Activated B cell treated with CpG ODN at 0.5 μM for 24 hours (primary cell): ENCODE data around the gene ECT2L. TPM values are rescaled to one million over a fixed set of nuclear protein-coding genes. Genes with fewer than 3 reads are reported as not detected.

Experiments used
- ATAC-seq: fragments of 200-7000 bp; cut with Tn5 transposase; one replicate; pipeline ENCODE4 v1.10.0; 2021; ENCODE audit warnings: low read depth, mild to moderate bottlenecking, moderate library complexity
- CTCF ChIA-PET: fragments of 350-600 bp; sonication (Branson Sonifier 250); formaldehyde crosslinking; loops from one replicate; lab custom pipeline; 2021; ENCODE audit warnings: antibody characterized with exemption; lab: Charles Lee
- POLR2A ChIA-PET: fragments of 350-600 bp; sonication (Branson Sonifier 250); formaldehyde crosslinking; loops from one replicate; lab custom pipeline; 2021; ENCODE audit warnings: antibody characterized with exemption; lab: Charles Lee
- DNase-seq: peaks from one replicate; pipeline ENCODE4 v3.0.0; 2022
- H3K27ac Mint-ChIP-seq: one replicate; pipeline ENCODE4 v1.8.0; 2020; ENCODE audit warnings: mixed read lengths
- H3K27me3 Mint-ChIP-seq: one replicate; pipeline ENCODE4 v1.8.0; 2021; ENCODE audit warnings: mixed read lengths
- H3K36me3 Mint-ChIP-seq: one replicate; pipeline ENCODE4 v1.8.0; 2021; ENCODE audit warnings: low read depth, mixed read lengths
- H3K4me1 Mint-ChIP-seq: one replicate; pipeline ENCODE4 v1.8.0; 2021; ENCODE audit warnings: mixed read lengths
- H3K4me3 Mint-ChIP-seq: one replicate; pipeline ENCODE4 v1.8.0; 2020; ENCODE audit warnings: mild to moderate bottlenecking, mixed read lengths
- H3K9me3 Mint-ChIP-seq: one replicate; pipeline ENCODE4 v1.8.0; 2020; ENCODE audit warnings: mixed read lengths
- intact Hi-C: fragments of 100-400 bp; cut with micrococcal nuclease; formaldehyde crosslinking; loops from one replicate; pipeline ENCODE4 v1.15.1; 2024
- total RNA-seq: library from RNA; stranded (reverse); gene quantifications from 2 replicates; pipeline ENCODE4 v1.2.3, GENCODE V29; 2022
- TF ChIP-seq, protein P1 (sequence below): fragments of 200-600 bp; IDR thresholded peaks from one replicate; pipeline ENCODE4 v1.8.0; 2022; ENCODE audit warnings: antibody characterized with exemption, mild to moderate bottlenecking

ECT2L gene
- total RNA-seq, 1 donor from 2014 or later, result not detected

DNA sequence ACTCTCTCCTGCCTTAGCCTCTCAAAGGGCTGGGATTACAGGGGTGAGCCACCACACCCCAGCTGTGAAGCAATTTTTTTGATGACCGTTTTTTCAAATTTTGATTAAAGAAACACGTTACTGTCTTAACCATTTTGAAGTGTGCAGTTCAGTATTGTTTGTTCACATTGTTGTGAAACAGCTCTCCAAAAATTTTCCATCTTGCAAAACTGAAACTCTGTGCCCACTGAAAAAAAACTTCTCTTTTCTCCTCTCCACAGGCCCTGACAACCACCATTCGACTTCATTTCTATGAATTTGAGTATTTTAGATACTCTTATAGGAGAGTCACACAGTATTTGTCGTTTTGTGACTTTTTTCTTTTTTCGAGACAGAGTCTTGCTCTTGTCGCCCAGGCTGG is 53.9 kb downstream of the ECT2L start:
- TF ChIP-seq, protein P1, sequence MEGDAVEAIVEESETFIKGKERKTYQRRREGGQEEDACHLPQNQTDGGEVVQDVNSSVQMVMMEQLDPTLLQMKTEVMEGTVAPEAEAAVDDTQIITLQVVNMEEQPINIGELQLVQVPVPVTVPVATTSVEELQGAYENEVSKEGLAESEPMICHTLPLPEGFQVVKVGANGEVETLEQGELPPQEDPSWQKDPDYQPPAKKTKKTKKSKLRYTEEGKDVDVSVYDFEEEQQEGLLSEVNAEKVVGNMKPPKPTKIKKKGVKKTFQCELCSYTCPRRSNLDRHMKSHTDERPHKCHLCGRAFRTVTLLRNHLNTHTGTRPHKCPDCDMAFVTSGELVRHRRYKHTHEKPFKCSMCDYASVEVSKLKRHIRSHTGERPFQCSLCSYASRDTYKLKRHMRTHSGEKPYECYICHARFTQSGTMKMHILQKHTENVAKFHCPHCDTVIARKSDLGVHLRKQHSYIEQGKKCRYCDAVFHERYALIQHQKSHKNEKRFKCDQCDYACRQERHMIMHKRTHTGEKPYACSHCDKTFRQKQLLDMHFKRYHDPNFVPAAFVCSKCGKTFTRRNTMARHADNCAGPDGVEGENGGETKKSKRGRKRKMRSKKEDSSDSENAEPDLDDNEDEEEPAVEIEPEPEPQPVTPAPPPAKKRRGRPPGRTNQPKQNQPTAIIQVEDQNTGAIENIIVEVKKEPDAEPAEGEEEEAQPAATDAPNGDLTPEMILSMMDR, result no peak
- ChIA-PET CTCF (no interaction called here), POLR2A (no interaction called here)
- peaks cover 2% of the 10 kb centered on the region for H3K9me3 Mint-ChIP-seq
- DNase-seq, result no peak
- H3K27ac Mint-ChIP-seq, result no peak overlapping the region
- no peak overlapping the region for H3K4me3 Mint-ChIP-seq
- no peaks in the 10 kb centered on the region for H3K36me3 Mint-ChIP-seq
- no peaks in the 10 kb centered on the region for H3K4me1 Mint-ChIP-seq
- no peaks in the 10 kb centered on the region for H3K27me3 Mint-ChIP-seq
- ATAC-seq, result no peak
- intact Hi-C loops, result no loop called here

DNA sequence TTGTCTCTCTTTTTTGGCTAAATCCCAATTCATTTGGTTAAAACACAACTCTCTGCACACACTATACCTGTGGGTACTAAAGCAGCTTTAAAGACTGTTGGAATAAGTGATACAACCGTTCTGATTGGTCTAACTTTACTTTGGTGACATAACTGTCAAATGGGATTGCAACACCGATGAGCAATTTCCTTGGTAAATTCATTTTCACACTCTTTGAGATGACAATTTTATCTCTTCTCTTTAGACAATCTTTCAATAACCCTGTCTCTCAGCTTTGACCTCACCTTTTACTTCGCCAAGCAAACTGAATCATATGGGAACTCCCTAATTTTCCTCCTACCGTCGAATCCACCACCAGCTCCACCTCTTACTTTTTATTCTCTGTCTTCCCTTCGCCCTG is 60.8 kb downstream of the ECT2L start:
- TF ChIP-seq, protein P1, result no peak
- Mint-ChIP-seq H3K9me3 (no peaks in the 10 kb centered on the region), H3K36me3 (no peaks in the 10 kb centered on the region), H3K27me3 (peaks cover 4% of the 10 kb centered on the region), H3K27ac (no peak overlapping the region), H3K4me1 (no peaks in the 10 kb centered on the region), H3K4me3 (no peak overlapping the region)
- intact Hi-C loops, result no loop called here
- DNase-seq, result no peak
- ATAC-seq, result no peak
- CTCF ChIA-PET, result no interaction called here
- POLR2A ChIA-PET, result no interaction called here

DNA sequence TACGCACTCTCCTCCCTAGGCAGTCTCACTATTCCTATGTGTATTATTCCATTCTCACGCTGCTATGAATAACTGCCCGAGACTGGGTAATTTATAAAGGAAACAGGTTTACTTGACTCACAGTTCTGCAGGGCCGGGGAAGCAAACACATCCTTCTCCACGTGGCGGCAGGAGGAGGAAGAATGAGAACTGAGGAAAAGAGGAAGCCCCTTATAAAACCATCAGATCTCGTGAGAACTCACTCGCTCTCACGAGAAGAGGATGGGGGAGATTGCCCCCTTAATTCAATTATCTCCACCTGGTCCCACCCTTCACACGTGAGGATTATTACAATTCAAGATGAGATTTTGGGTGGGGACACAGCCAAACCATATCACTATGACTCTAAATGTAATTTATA is 61.9 kb downstream of the ECT2L start:
- Mint-ChIP-seq H3K27ac (no peak overlapping the region), H3K27me3 (peaks cover 5% of the 10 kb centered on the region), H3K4me1 (no peaks in the 10 kb centered on the region), H3K4me3 (no peak overlapping the region), H3K9me3 (no peaks in the 10 kb centered on the region), H3K36me3 (no peaks in the 10 kb centered on the region)
- POLR2A ChIA-PET, result no interaction called here
- no peak for DNase-seq
- intact Hi-C loops, result no loop called here
- no peak for ATAC-seq
- TF ChIP-seq, protein P1, result no peak
- CTCF ChIA-PET, result no interaction called here

DNA sequence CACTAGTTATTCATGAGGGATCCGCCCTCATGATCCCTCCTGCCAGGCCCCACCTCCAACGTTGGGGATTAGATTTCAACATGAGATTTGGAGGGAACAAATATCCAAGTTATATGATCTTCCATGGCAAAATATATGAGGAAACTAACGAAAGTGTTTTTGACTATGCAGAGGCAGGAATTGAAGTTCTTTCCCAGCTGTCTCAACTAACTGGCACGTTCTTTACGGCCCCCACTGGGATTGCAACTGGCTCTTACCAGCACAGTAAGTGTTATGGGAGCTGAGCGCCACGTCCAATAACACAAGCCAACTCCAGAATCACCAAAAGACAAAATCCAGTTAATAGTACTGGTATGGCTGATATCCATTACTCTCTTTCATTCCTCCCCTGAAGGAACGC is 66.6 kb downstream of the ECT2L start:
- ChIA-PET POLR2A (no interaction called here), CTCF (no interaction called here)
- TF ChIP-seq, protein P1, result no peak
- peaks cover 4% of the 10 kb centered on the region for H3K4me1 Mint-ChIP-seq
- H3K9me3 Mint-ChIP-seq, result no peaks in the 10 kb centered on the region
- no peak overlapping the region for H3K27ac Mint-ChIP-seq
- peaks cover 5% of the 10 kb centered on the region for H3K27me3 Mint-ChIP-seq
- no peak overlapping the region for H3K4me3 Mint-ChIP-seq
- intact Hi-C loops, result no loop called here
- DNase-seq, result no peak
- no peaks in the 10 kb centered on the region for H3K36me3 Mint-ChIP-seq
- no peak for ATAC-seq

DNA sequence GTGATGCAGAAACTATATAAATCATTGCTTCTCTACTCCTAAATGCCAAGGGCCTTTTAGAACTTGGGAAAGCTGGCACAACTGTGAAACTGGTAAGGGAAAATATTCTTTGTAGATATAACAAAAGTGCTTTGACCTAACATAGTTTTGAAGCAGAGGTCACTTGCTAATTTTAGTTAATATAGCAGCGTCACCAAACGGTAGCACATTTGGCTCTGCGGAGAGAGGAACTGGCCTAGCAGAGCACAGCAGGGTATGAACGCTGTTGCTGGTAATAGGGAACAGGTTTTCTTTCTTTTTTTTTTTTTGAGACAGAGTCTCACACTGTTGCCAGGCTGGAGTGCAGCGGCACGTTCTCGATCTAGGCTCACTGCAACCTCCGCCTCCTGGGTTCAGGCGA is 67.4 kb downstream of the ECT2L start:
- ChIA-PET CTCF (no interaction called here), POLR2A (no interaction called here)
- Mint-ChIP-seq H3K4me1 (peaks cover 4% of the 10 kb centered on the region), H3K36me3 (no peaks in the 10 kb centered on the region), H3K27ac (no peak overlapping the region), H3K4me3 (no peak overlapping the region), H3K9me3 (no peaks in the 10 kb centered on the region), H3K27me3 (peaks cover 5% of the 10 kb centered on the region)
- ATAC-seq, result no peak
- TF ChIP-seq, protein P1, result no peak
- DNase-seq, result no peak
- intact Hi-C loops, result no loop called here
